ENCODE results near the gene OSTC. TPM values are rescaled to one million over a fixed set of nuclear protein-coding genes. Genes with fewer than 3 reads are reported as not detected.

OSTC gene
- total and polyA plus RNA-seq, 9 of the 15 experiments (the other 6 are each of a cell fraction or from before 2014, with no cell fraction given) = 112 to 966 (median 235) TPM

GRCh38 chr4:108681321-108681809 lies 31.0 kb downstream of the OSTC start:
- no peaks in the 10 kb centered on the region for H3K9me3 ChIP-seq (replicated peaks; ENCODE audit: control insufficient read depth, insufficient read depth, low read depth, low read length)
- no peak overlapping the region for H3K4me2 ChIP-seq (ENCODE audit: insufficient read depth, low read length)
- no peak overlapping the region for H3K9ac ChIP-seq (ENCODE audit: insufficient read depth in 1 of 2, low read depth in 2 of 2, low read length in 2 of 2)
- no peaks in the 10 kb centered on the region for H4K20me1 ChIP-seq (replicated peaks; ENCODE audit: control insufficient read depth, insufficient read depth, low read length)
- no peak overlapping the region for H3K4me3 ChIP-seq
- no peak for FAIRE-seq
- H3K36me3 ChIP-seq (ENCODE audit: control insufficient read depth, insufficient read depth, low read length) = peaks cover 7% of the 10 kb centered on the region; the same call in 1 of the 3 replicates
- in situ Hi-C loops (cut with MboI) (no loop called here), intact Hi-C loops (cut with micrococcal nuclease) (loop anchor here (5.0 to 10.0 kb wide), 3 partner anchors 103 to 726 kb away; no protein-coding TSS in a partner anchor)
- H3K4me1 ChIP-seq (replicated peaks in 1 of 2; ENCODE audit: control insufficient read depth in 2 of 2, insufficient read depth in 2 of 2, low read length in 2 of 2) = no peaks in the 10 kb centered on the region
- no peaks in the 10 kb centered on the region for H3K79me2 ChIP-seq (ENCODE audit: control insufficient read depth, insufficient read depth, low read length)
- DNase-seq (ENCODE audit: extremely low read depth in 1 of 4, low spot score in 3 of 4) = no peak
- ChIA-PET POLR2A (interaction anchor here (0.6 to 1.3 kb wide), 2 partner anchors 9 to 946 kb away, joined by 3 to 4 read pairs; no protein-coding TSS in a partner anchor), CTCF (ENCODE audit: low intra/inter-chr PET ratio) (no interaction called here)
- no peaks in the 10 kb centered on the region for H3K27me3 ChIP-seq (ENCODE audit: control insufficient read depth in 2 of 2, insufficient read depth in 2 of 2, low read length in 2 of 2)
- H2AFZ ChIP-seq (ENCODE audit: low read depth, low read length) = no peak overlapping the region
- H3K27ac ChIP-seq (ENCODE audit: extremely low read depth, low read depth, low read length) = no peak overlapping the region
- no peak for ATAC-seq
- no peaks in the 10 kb centered on the region for H3K9me1 ChIP-seq (ENCODE audit: control insufficient read depth, insufficient read depth, low read length)
- BruUV-seq (replicated peaks) = no TSS peak
- 51% methylated on average over 4 of the region's 5 CpGs for WGBS (ENCODE audit: insufficient coverage, low coverage, missing lambda C conversion rate)
- TF ChIP-seq HMBOX1 (IDR thresholded peaks at IDR 0.05) (no peak), ETS1 (conservative IDR thresholded peaks at IDR 0.05; ENCODE audit: control insufficient read depth, low read depth, low read length) (no peak), ZBTB49 (CRISPR knock-in tag; IDR thresholded peaks at IDR 0.05; ENCODE audit: borderline replicate concordance) (no peak), ARID1B (IDR thresholded peaks at IDR 0.05) (no peak), SETDB1 (IDR thresholded peaks at IDR 0.05; ENCODE audit: low read length) (no peak), ZBTB7A (IDR thresholded peaks at IDR 0.05; ENCODE audit: borderline replicate concordance, control insufficient read depth, low read depth, low read length) (no peak), LCOR (CRISPR knock-in tag; IDR thresholded peaks at IDR 0.05) (no peak), ZNF586 (CRISPR knock-in tag; conservative IDR thresholded peaks at IDR 0.05) (no peak), HNRNPL (IDR thresholded peaks at IDR 0.05; ENCODE audit: low read depth, low read length) (no peak), ZNF561 (CRISPR knock-in tag; conservative IDR thresholded peaks at IDR 0.05) (no peak), ZNF184 (CRISPR knock-in tag; IDR thresholded peaks at IDR 0.05) (no peak), SAP30 (IDR thresholded peaks at IDR 0.05; ENCODE audit: borderline replicate concordance, insufficient read depth, low read depth, low read length, poor library complexity, severe bottlenecking) (no peak), ILF3 (IDR thresholded peaks at IDR 0.05; ENCODE audit: borderline replicate concordance) (no peak), NFYB (IDR thresholded peaks at IDR 0.05; ENCODE audit: extremely low read depth, insufficient read length) (no peak), FOXO4 (CRISPR knock-in tag; IDR thresholded peaks at IDR 0.05) (no peak), BHLHE40 (IDR thresholded peaks at IDR 0.05; ENCODE audit: low read length) (no peak), CBX3 (IDR thresholded peaks at IDR 0.05; ENCODE audit: borderline replicate concordance in 1 of 2, low read length in 2 of 2) (no peak)
